ENCODE measurements around the gene PLAGL2. TPM values are rescaled to one million over a fixed set of nuclear protein-coding genes. Genes with fewer than 3 reads are reported as not detected.

PLAGL2 gene
- total and polyA plus RNA-seq, 2 experiments from 2014 or later, result 13.2 to 28.2 TPM

GRCh38 chr20:32251470-32251869 lies 43.9 kb upstream of the PLAGL2 start:
- Mint-ChIP-seq H3K9me3 (no peaks in the 10 kb centered on the region), H3K36me3 (ENCODE audit: low read depth) (no peaks in the 10 kb centered on the region), H3K4me1 (no peaks in the 10 kb centered on the region), H3K27ac (no peak overlapping the region), H3K4me3 (no peak overlapping the region), H3K27me3 (ENCODE audit: insufficient read depth, low read depth, poor library complexity) (peaks cover 1% of the 10 kb centered on the region)
- Histone ChIP-seq H3K79me2 (replicated peaks; ENCODE audit: insufficient read depth) (no peaks in the 10 kb centered on the region), H3K4me3 (no peak overlapping the region), H3K4me2 (no peak overlapping the region), H3K9me2 (ENCODE audit: insufficient read depth) (no peaks in the 10 kb centered on the region), H3F3A (replicated peaks; ENCODE audit: low read depth) (0 out of 2 replicates have a peak, but pooled peaks cover 2% of the 10 kb centered on the region), H2AFZ (peak overlapping the region; percentile 63), H3K27me3 (ENCODE audit: insufficient read depth) (no peaks in the 10 kb centered on the region), H3K4me1 (ENCODE audit: insufficient read depth) (no peaks in the 10 kb centered on the region), H4K20me1 (replicated peaks; ENCODE audit: insufficient read depth) (no peaks in the 10 kb centered on the region; the same call in 1 of the 2 replicates), H3K27ac (ENCODE audit: low read depth) (no peak overlapping the region), H3K36me3 (ENCODE audit: insufficient read depth) (no peaks in the 10 kb centered on the region)
- DNase-seq (ENCODE audit: low spot score) (no peak), ATAC-seq (no peak)
- no peak for TF ChIP-seq EZH2phosphoT487 (IDR thresholded peaks at IDR 0.05; ENCODE audit: unreplicated experiment)
- TF ChIP-seq REST (IDR thresholded peaks at IDR 0.05; ENCODE audit: unreplicated experiment), result no peak
- TF ChIP-seq ZNF331 (CRISPR knock-in tag; IDR thresholded peaks at IDR 0.05; ENCODE audit: low read depth), result no peak
- TF ChIP-seq NANOG (IDR thresholded peaks at IDR 0.05; ENCODE audit: borderline replicate concordance), result no peak
- TF ChIP-seq STAT1 (IDR thresholded peaks at IDR 0.05; ENCODE audit: unreplicated experiment), result no peak
- TF ChIP-seq ETS1 (IDR thresholded peaks at IDR 0.05), result no peak
- no peak for TF ChIP-seq EZH2 (IDR thresholded peaks at IDR 0.05; ENCODE audit: low read depth, unreplicated experiment)
- TF ChIP-seq ZNF114 (CRISPR knock-in tag; IDR thresholded peaks at IDR 0.05), result no peak
- TF ChIP-seq CREB1 (CRISPR knock-in tag; IDR thresholded peaks at IDR 0.05; ENCODE audit: low read depth), result no peak

- Histone ChIP-seq H3K36me3 (ENCODE audit: insufficient read depth) (no peaks in the 10 kb centered on the region), H3K79me2 (replicated peaks; ENCODE audit: insufficient read depth) (no peaks in the 10 kb centered on the region), H3K27me3 (ENCODE audit: insufficient read depth) (no peaks in the 10 kb centered on the region), H3F3A (replicated peaks; ENCODE audit: low read depth) (0 out of 2 replicates have a peak, but pooled peaks cover 2% of the 10 kb centered on the region), H3K4me3 (no peak overlapping the region), H3K27ac (ENCODE audit: low read depth) (no peak overlapping the region), H2AFZ (no peak overlapping the region), H3K9me2 (ENCODE audit: insufficient read depth) (no peaks in the 10 kb centered on the region), H4K20me1 (replicated peaks; ENCODE audit: insufficient read depth) (no peaks in the 10 kb centered on the region; the same call in 1 of the 2 replicates), H3K4me2 (no peak overlapping the region), H3K4me1 (ENCODE audit: insufficient read depth) (no peaks in the 10 kb centered on the region)
- H3K36me3 Mint-ChIP-seq (ENCODE audit: low read depth), result no peaks in the 10 kb centered on the region
- DNase-seq (ENCODE audit: low spot score) (no peak), ATAC-seq (no peak)
- no peak overlapping the region for H3K27ac Mint-ChIP-seq
- H3K27me3 Mint-ChIP-seq (ENCODE audit: insufficient read depth, low read depth, poor library complexity), result peaks cover 1% of the 10 kb centered on the region
- H3K9me3 Mint-ChIP-seq, result no peaks in the 10 kb centered on the region
- no peaks in the 10 kb centered on the region for H3K4me1 Mint-ChIP-seq
- no peak overlapping the region for H3K4me3 Mint-ChIP-seq
- TF ChIP-seq EZH2 (IDR thresholded peaks at IDR 0.05; ENCODE audit: low read depth, unreplicated experiment) (no peak), CREB1 (CRISPR knock-in tag; IDR thresholded peaks at IDR 0.05; ENCODE audit: low read depth) (no peak), REST (IDR thresholded peaks at IDR 0.05; ENCODE audit: unreplicated experiment) (no peak), POLR2AphosphoS5 (IDR thresholded peaks at IDR 0.05; ENCODE audit: low read depth) (no peak)
Measured at GRCh38 chr20:32249030-32249738, 41.6 kb upstream of the PLAGL2 start.

All from GM23338 (cell line).